Activated T-cell treated with anti-CD3 and anti-CD28 coated beads for 48 hours (primary cell): ENCODE results near the gene GTF3C5.
"Not testable (repeated sequence)": the region's sequence is repeated elsewhere in the genome, so short reads cannot be mapped to it uniquely, and the experiment has no call there.

Source experiments
- DNase-seq: peaks from one replicate; pipeline ENCODE4 v3.0.0-alpha.2; 2020; ENCODE audit warnings: low read depth

Gene GTF3C5

GRCh38 chr9:132996526-132996925 lies 34.3 kb upstream of the GTF3C5 start:
- DNase-seq: no peak

- DNase-seq: no peak
Observed at GRCh38 chr9:132997591-132997990, 33.2 kb upstream of the GTF3C5 start.

GRCh38 chr9:132998221-132998620 lies 32.6 kb upstream of the GTF3C5 start:
- not testable (repeated sequence) for DNase-seq

- DNase-seq: no peak
Observed at GRCh38 chr9:132998831-132999635, 31.8 kb upstream of the GTF3C5 start.

GRCh38 chr9:133002147-133003070 lies 28.4 kb upstream of the GTF3C5 start:
- no peak for DNase-seq

GRCh38 chr9:133003071-133003461 lies 27.7 kb upstream of the GTF3C5 start:
- DNase-seq: no peak

- no peak for DNase-seq
Observed at GRCh38 chr9:133003671-133004090, 27.1 kb upstream of the GTF3C5 start.

GRCh38 chr9:133004091-133004998 lies 26.5 kb upstream of the GTF3C5 start:
- no peak for DNase-seq

- DNase-seq: no peak
Observed at GRCh38 chr9:133004999-133005760, 25.6 kb upstream of the GTF3C5 start.

GRCh38 chr9:133005957-133006356 lies 24.8 kb upstream of the GTF3C5 start:
- DNase-seq: no peak

- no peak for DNase-seq
Observed at GRCh38 chr9:133006731-133007352, 24.0 kb upstream of the GTF3C5 start.

GRCh38 chr9:133008406-133008805 lies 22.4 kb upstream of the GTF3C5 start:
- no peak for DNase-seq

GRCh38 chr9:133008824-133009223 lies 22.0 kb upstream of the GTF3C5 start:
- no peak for DNase-seq

GRCh38 chr9:133009906-133010582 lies 20.8 kb upstream of the GTF3C5 start:
- DNase-seq: no peak

GRCh38 chr9:133014696-133015095 lies 16.1 kb upstream of the GTF3C5 start:
- DNase-seq: no peak

GRCh38 chr9:133023117-133023890 lies 7.5 kb upstream of the GTF3C5 start:
- DNase-seq: peak; percentile 54

GRCh38 chr9:133026426-133026825 lies 4.4 kb upstream of the GTF3C5 start:
- no peak for DNase-seq

GRCh38 chr9:133027134-133027533 lies 3.7 kb upstream of the GTF3C5 start:
- no peak for DNase-seq

- DNase-seq: no peak
Observed at GRCh38 chr9:133028221-133028620, 2.6 kb upstream of the GTF3C5 start.

- DNase-seq: no peak
Observed at GRCh38 chr9:133029994-133030316, 842 bp upstream of the GTF3C5 start.
